ENCODE results near the gene PACRG.

PACRG gene

DNA sequence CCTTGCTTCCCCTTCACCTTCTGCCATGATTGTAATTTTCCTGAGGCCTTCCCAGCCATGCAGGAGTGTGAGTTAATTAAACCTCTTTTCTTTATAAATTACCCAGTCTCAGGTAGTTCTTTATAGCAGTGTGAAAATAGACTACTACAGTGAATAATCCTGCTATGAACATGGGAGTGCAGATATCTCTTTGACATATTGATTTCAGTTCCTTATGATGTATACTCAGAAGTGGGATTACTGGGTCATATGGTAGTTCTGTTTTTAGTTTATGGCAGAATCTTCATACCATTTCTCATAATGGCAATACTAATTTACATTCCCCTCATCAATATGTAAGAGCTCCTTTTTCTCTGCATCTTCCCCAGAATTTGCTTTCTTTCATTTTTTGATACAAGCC is 26.0 kb downstream of the PACRG start:
- no peak for DNase-seq (ENCODE audit: low read depth)
- TF ChIP-seq, protein P1, sequence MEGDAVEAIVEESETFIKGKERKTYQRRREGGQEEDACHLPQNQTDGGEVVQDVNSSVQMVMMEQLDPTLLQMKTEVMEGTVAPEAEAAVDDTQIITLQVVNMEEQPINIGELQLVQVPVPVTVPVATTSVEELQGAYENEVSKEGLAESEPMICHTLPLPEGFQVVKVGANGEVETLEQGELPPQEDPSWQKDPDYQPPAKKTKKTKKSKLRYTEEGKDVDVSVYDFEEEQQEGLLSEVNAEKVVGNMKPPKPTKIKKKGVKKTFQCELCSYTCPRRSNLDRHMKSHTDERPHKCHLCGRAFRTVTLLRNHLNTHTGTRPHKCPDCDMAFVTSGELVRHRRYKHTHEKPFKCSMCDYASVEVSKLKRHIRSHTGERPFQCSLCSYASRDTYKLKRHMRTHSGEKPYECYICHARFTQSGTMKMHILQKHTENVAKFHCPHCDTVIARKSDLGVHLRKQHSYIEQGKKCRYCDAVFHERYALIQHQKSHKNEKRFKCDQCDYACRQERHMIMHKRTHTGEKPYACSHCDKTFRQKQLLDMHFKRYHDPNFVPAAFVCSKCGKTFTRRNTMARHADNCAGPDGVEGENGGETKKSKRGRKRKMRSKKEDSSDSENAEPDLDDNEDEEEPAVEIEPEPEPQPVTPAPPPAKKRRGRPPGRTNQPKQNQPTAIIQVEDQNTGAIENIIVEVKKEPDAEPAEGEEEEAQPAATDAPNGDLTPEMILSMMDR (conservative IDR thresholded peaks at IDR 0.05; ENCODE audit: low read depth, low read length): no peak
- H3K4me3 ChIP-seq (ENCODE audit: low read length): no peak overlapping the region

DNA sequence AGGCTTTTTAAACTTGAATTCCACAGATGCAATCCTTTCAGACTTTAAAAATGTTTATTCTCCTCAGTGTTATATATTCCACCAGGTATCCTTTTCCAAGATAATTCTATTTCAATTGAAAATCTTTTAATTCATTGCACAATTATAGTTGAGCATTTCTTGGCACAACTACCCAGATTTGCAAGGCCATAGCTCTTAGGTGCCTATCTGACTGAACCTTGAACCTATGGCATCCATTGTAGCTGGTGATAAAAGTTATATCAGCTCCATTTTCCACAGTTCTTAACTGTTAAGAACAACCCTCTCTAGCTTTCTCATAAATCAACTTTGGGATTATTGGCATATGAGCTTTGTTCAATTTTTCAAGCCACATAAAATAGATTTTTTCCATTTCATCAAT is 42.4 kb downstream of the PACRG start:
- DNase-seq (ENCODE audit: low read depth): no peak
- no peak overlapping the region for H3K4me3 ChIP-seq (ENCODE audit: low read length)
- TF ChIP-seq, protein P1 (conservative IDR thresholded peaks at IDR 0.05; ENCODE audit: low read depth, low read length): no peak

DNA sequence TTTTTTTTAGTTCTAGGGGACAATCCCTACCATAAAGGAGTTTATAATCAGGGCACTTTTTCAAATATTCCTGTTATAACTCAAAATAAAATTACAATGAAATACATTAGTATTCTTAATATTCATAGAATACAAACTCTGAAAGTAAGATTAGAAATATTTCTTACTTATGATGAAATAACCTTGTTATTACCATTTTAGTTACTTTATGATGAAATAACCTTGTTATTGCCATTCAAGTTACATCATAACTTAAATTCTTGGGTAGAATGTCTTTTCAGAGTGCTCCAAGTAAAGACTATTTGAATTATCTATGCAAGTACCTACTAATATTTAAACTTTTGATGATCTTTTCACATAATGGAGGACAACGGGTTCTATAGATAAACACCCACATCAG is 43.2 kb downstream of the PACRG start:
- no peak for DNase-seq (ENCODE audit: low read depth)
- H3K4me3 ChIP-seq (ENCODE audit: low read length): no peak overlapping the region
- TF ChIP-seq, protein P1 (conservative IDR thresholded peaks at IDR 0.05; ENCODE audit: low read depth, low read length): no peak

DNA sequence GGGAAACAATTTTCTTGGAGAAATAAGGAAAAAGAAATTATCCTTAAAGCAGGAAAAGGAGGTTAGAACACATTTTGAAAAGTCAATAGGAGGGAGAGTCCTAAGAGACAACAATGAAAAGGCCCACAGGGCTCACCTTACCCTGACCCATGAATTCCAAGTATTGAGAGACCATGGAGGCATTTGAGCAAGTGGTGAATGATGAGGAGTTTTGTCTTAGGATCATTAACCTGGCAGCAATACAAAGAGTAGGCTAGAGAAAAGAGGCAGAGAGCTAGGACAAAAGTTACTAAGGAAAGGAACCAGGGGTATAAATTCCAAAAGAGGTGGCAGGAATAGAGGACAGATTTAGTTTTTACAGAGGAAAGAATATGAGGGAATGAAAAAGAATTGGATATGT is 44.7 kb downstream of the PACRG start:
- TF ChIP-seq, protein P1 (conservative IDR thresholded peaks at IDR 0.05; ENCODE audit: low read depth, low read length): no peak
- no peak for DNase-seq (ENCODE audit: low read depth)
- H3K4me3 ChIP-seq (ENCODE audit: low read length): no peak overlapping the region

DNA sequence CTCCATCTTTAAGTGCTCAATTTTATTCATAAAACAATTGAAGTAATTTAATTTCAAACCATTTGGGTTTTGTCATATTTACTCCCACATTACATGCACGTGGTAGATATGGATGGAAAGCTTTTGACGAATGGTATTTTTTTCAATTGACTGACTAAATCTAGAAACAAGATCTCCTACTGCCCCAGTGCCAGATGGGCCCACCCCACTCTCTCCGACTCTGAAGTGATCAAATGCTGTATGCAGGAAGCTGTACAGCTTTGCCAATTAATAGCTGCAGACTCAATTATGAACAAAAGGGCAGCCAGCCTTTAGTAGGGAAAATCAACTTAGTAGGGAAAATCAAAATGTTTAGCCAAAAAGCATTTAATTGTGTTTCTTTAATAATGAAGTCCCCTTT is 46.2 kb downstream of the PACRG start:
- DNase-seq (ENCODE audit: low read depth): no peak
- TF ChIP-seq, protein P1 (conservative IDR thresholded peaks at IDR 0.05; ENCODE audit: low read depth, low read length): no peak
- H3K4me3 ChIP-seq (ENCODE audit: low read length): no peak overlapping the region

DNA sequence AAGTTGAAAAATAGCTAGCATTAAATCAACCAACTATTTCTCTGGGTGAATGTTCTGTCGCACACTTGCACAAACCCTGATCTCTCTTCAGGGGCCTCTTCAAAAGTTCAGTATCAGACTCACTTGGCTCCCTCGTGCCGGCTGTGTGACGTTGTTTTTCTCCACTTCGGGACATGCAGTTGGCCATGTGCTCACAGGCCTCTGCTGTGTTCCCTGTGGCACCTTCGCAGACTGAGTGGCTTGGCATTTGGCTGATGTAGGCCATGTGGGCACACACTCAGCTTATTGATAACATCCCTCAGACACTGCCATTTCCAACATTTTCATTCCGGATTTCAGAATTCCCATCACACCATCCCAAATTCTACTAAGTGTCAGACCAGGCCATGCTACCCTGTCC is 49.3 kb downstream of the PACRG start:
- H3K4me3 ChIP-seq (ENCODE audit: low read length): no peak overlapping the region
- DNase-seq (ENCODE audit: low read depth): no peak
- TF ChIP-seq, protein P1 (conservative IDR thresholded peaks at IDR 0.05; ENCODE audit: low read depth, low read length): no peak

DNA sequence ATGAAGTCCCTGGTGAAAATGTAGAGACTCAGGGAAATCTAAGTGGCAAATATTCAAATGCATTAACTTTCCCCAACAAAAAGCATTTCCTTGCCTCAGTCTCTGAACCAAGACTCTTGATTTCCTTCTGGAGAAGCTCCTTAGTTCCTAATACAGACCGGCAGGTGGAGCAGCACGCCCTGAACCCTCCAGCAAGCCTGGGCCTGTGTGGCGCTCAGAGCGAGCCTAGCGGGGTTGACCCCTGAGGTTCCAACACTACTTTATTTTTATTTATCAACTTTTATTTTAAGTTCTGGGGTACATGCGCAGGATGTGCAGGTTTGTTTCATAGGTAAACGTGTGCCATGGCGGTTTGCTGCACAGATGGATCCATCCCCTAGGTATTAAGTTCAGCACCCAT is 50.8 kb downstream of the PACRG start:
- TF ChIP-seq, protein P1 (conservative IDR thresholded peaks at IDR 0.05; ENCODE audit: low read depth, low read length): no peak
- no peak for DNase-seq (ENCODE audit: low read depth)
- no peak overlapping the region for H3K4me3 ChIP-seq (ENCODE audit: low read length)
